GM12801 (cell line): Measurements from ENCODE around the gene ARHGAP10.

ENCODE experiments used
- CTCF ChIP-seq: IDR thresholded peaks from one replicate; pipeline ENCODE4 v1.5.1; 2011; ENCODE audit warnings: control low read depth; ENCODE audit not compliant: insufficient read length; ENCODE audit errors: extremely low read depth

The ARHGAP10 gene

GRCh38 chr4:147731580-147732517 lies at the start of gene ARHGAP10:
Gene ARHGAP10 (plus strand): TSS chr4:147732088. CDS start chr4:147732302, 214 bp downstream.
- TF ChIP-seq CTCF: no peak

GRCh38 chr4:147682755-147683154 lies 49.1 kb upstream of the ARHGAP10 start:
- TF ChIP-seq CTCF: no peak

- no peak for TF ChIP-seq CTCF
Measured at GRCh38 chr4:147683188-147683591, 48.7 kb upstream of the ARHGAP10 start.

GRCh38 chr4:147683717-147684700 lies 47.9 kb upstream of the ARHGAP10 start, which contains the start of gene PRMT9:
Gene PRMT9 (minus strand): TSS chr4:147684163. CDS start chr4:147683987, 176 bp downstream.
- TF ChIP-seq CTCF: no peak

- TF ChIP-seq CTCF: no peak
Measured at GRCh38 chr4:147689067-147689466, 42.8 kb upstream of the ARHGAP10 start.

- TF ChIP-seq CTCF: no peak
Measured at GRCh38 chr4:147691820-147692219, 40.1 kb upstream of the ARHGAP10 start.

- TF ChIP-seq CTCF: no peak
Measured at GRCh38 chr4:147693218-147693617, 38.7 kb upstream of the ARHGAP10 start.
